BLaER1 treated with 17β-estradiol and CSF1 and Interleukin-3, amounts not matched to agents 10 nM and 100 nM (cell line): ENCODE measurements around the gene SARM1.

Experiments used
- H3K27ac ChIP-seq, 11 experiments: shearing (Covaris generic); formaldehyde crosslinking; 2 replicates each; pipeline ENCODE4 v1.8.1; 2022
- H3K27me3 ChIP-seq, 11 experiments: shearing (Covaris generic); formaldehyde crosslinking; 2 replicates each; pipeline ENCODE4 v1.8.1; 2022
- H3K36me3 ChIP-seq, 11 experiments: shearing (Covaris generic); formaldehyde crosslinking; 2 replicates each; pipeline ENCODE4 v1.8.1; 2022
- H3K4me1 ChIP-seq, 10 experiments: shearing (Covaris generic); formaldehyde crosslinking; 2 replicates each; pipeline ENCODE4 v1.8.1; 2022
- H3K4me2 ChIP-seq, 11 experiments: shearing (Covaris generic); formaldehyde crosslinking; 2 replicates each; pipeline ENCODE4 v1.8.1; 2022
- H3K4me3 ChIP-seq, 10 experiments: shearing (Covaris generic); formaldehyde crosslinking; 2 replicates each; pipeline ENCODE4 v1.8.1; 2022
- H3K9ac ChIP-seq, 11 experiments: shearing (Covaris generic); formaldehyde crosslinking; 2 replicates each; pipeline ENCODE4 v1.8.1; 2022
- H3K9me3 ChIP-seq, 11 experiments: shearing (Covaris generic); formaldehyde crosslinking; replicated peaks in 1 of 11; 2 replicates each; pipeline ENCODE4 v1.8.1; 2022
- H4K20me1 ChIP-seq, 11 experiments: shearing (Covaris generic); formaldehyde crosslinking; 2 replicates each; pipeline ENCODE4 v1.8.1; 2022
- Cebpa-rat ChIP-seq, 11 experiments: shearing (Covaris generic); IDR thresholded peaks; 2 replicates each; pipeline ENCODE4 v1.8.1; 2022

The SARM1 gene

DNA sequence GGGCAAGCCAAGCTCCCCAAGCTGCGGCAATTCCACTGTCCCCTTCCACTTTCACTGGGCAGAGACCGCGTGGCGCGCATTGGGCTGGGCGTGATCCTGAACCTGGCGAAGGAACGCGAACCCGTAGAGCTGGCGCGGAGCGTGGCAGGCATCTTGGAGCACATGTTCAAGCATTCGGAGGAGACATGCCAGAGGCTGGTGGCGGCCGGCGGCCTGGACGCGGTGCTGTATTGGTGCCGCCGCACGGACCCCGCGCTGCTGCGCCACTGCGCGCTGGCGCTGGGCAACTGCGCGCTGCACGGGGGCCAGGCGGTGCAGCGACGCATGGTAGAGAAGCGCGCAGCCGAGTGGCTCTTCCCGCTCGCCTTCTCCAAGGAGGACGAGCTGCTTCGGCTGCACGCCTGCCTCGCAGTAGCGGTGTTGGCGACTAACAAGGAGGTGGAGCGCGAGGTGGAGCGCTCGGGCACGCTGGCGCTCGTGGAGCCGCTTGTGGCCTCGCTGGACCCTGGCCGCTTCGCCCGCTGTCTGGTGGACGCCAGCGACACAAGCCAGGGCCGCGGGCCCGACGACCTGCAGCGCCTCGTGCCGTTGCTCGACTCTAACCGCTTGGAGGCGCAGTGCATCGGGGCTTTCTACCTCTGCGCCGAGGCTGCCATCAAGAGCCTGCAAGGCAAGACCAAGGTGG is 9.8 kb downstream of the SARM1 start:
- no peak overlapping the region for H3K4me2 ChIP-seq
- H3K4me1 ChIP-seq = peaks cover 17 to 32% (median 29%) of the 10 kb centered on the region in 10 experiments; a peak in 19 of 20 replicates
- H3K4me3 ChIP-seq = no peak overlapping the region
- H3K9me3 ChIP-seq = no peaks in the 10 kb centered on the region
- no peak overlapping the region for H3K9ac ChIP-seq
- peaks cover 18 to 36% (median 29%) of the 10 kb centered on the region in 11 experiments for H3K27me3 ChIP-seq
- peaks cover 0 to 32% (median 13%) of the 10 kb centered on the region in 11 experiments; a peak in 17 of 22 replicates for H3K36me3 ChIP-seq
- peaks cover 0 to 74% (median 14%) of the 10 kb centered on the region in 11 experiments; a peak in 13 of 22 replicates for H4K20me1 ChIP-seq
- TF ChIP-seq Cebpa-rat (IDR thresholded peaks at IDR 0.05) = no peak
- H3K27ac ChIP-seq = no peak overlapping the region

GRCh38 chr17:28384281-28385036 is 13.0 kb downstream of the SARM1 start:
- Histone ChIP-seq H3K9ac (peak overlapping the region; percentile 20 to 76 (median 62)), H3K27me3 (peaks cover 18 to 36% (median 29%) of the 10 kb centered on the region in 11 experiments), H3K4me2 (peak overlapping the region; percentile 81 to 98 (median 94)), H3K9me3 (no peaks in the 10 kb centered on the region), H3K27ac (peak overlapping the region in 8 of 11 experiments; percentile 4 to 58 (median 26); a peak in 9 of 22 replicates), H3K4me3 (peak overlapping the region; percentile 52 to 70 (median 58)), H4K20me1 (peaks cover 0 to 56% (median 8%) of the 10 kb centered on the region in 11 experiments; a peak in 11 of 22 replicates), H3K36me3 (peaks cover 18 to 47% (median 31%) of the 10 kb centered on the region in 11 experiments; a peak in 21 of 22 replicates), H3K4me1 (peaks cover 17 to 32% (median 29%) of the 10 kb centered on the region in 10 experiments; a peak in 19 of 20 replicates)
- TF ChIP-seq Cebpa-rat (IDR thresholded peaks at IDR 0.05) = no peak

DNA sequence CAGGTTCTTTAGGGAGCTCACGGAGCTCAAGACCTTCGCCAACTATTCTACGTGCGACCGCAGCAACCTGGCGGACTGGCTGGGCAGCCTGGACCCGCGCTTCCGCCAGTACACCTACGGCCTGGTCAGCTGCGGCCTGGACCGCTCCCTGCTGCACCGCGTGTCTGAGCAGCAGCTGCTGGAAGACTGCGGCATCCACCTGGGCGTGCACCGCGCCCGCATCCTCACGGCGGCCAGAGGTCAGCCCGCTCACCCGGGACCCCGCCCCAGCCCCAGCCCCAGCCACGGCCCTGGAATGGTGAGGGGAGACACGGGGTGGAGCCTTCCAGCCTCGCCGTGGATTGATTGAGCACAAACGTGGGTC is 13.5 kb downstream of the SARM1 start:
- Histone ChIP-seq H3K27me3 (peaks cover 18 to 36% (median 29%) of the 10 kb centered on the region in 11 experiments), H3K27ac (no peak overlapping the region), H3K36me3 (peaks cover 23 to 53% (median 36%) of the 10 kb centered on the region in 11 experiments), H3K4me3 (peak overlapping the region; percentile 52 to 70 (median 58)), H3K4me2 (peak overlapping the region; percentile 81 to 98 (median 94)), H3K9ac (peak overlapping the region in 9 of 11 experiments; percentile 55 to 76 (median 62); a peak in 12 of 22 replicates), H4K20me1 (peaks cover 0 to 52% (median 8%) of the 10 kb centered on the region in 11 experiments; a peak in 12 of 22 replicates), H3K4me1 (peaks cover 17 to 31% (median 29%) of the 10 kb centered on the region in 10 experiments; a peak in 19 of 20 replicates), H3K9me3 (no peaks in the 10 kb centered on the region)
- TF ChIP-seq Cebpa-rat (IDR thresholded peaks at IDR 0.05) = no peak

DNA sequence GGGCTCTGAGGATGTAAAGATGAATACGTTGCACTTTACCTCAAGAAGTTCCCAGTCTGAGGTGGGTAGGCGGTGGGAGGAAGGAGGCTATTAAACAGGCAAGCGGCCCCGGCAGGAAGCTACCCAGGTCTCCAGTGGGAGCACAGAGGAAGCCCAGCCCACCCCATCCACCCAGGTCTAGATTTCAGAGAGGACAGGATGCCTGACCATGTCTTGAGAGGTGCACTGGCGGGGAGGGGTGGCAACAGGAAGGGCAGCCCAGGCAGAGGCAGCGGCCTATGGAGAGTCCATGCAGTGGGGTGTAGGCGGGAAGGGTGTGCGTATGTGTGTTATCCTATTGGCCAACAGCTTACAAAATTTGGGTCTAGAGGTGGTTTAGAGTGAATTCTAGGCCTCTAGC is 13.9 kb downstream of the SARM1 start:
- Histone ChIP-seq H3K9ac (peak overlapping the region in 2 of 11 experiments; percentile 55 to 60; a peak in 3 of 22 replicates), H3K9me3 (no peaks in the 10 kb centered on the region), H3K27ac (no peak overlapping the region), H3K36me3 (peaks cover 27 to 57% (median 40%) of the 10 kb centered on the region in 11 experiments), H4K20me1 (peaks cover 0 to 48% (median 8%) of the 10 kb centered on the region in 11 experiments; a peak in 12 of 22 replicates), H3K4me1 (peaks cover 17 to 27% (median 25%) of the 10 kb centered on the region in 10 experiments; a peak in 19 of 20 replicates), H3K4me2 (peak overlapping the region; percentile 81 to 98 (median 94); a peak in 20 of 22 replicates), H3K27me3 (peaks cover 18 to 36% (median 29%) of the 10 kb centered on the region in 11 experiments), H3K4me3 (peak overlapping the region in 2 of 10 experiments; percentile 59 to 60; a peak in 4 of 20 replicates)
- no peak for TF ChIP-seq Cebpa-rat (IDR thresholded peaks at IDR 0.05)

- TF ChIP-seq Cebpa-rat (IDR thresholded peaks at IDR 0.05) = no peak
- H3K9me3 ChIP-seq = no peaks in the 10 kb centered on the region
- H3K9ac ChIP-seq = no peak overlapping the region
- H3K4me3 ChIP-seq = no peak overlapping the region
- H3K27ac ChIP-seq = no peak overlapping the region
- H4K20me1 ChIP-seq = peaks cover 0 to 39% (median 4%) of the 10 kb centered on the region in 11 experiments; a peak in 11 of 22 replicates
- no peak overlapping the region for H3K4me2 ChIP-seq
- peaks cover 17 to 24% (median 23%) of the 10 kb centered on the region in 10 experiments; a peak in 19 of 20 replicates for H3K4me1 ChIP-seq
- H3K27me3 ChIP-seq = peaks cover 18 to 36% (median 29%) of the 10 kb centered on the region in 11 experiments
- peaks cover 36 to 61% (median 45%) of the 10 kb centered on the region in 11 experiments for H3K36me3 ChIP-seq
These were observed 14.9 kb downstream of the SARM1 start for GRCh38 chr17:28386391-28386790.

- Histone ChIP-seq H3K4me3 (no peak overlapping the region), H3K9me3 (no peaks in the 10 kb centered on the region), H3K4me2 (no peak overlapping the region), H3K27me3 (peaks cover 18 to 31% (median 27%) of the 10 kb centered on the region in 11 experiments), H3K36me3 (peaks cover 49 to 73% (median 57%) of the 10 kb centered on the region in 11 experiments), H3K27ac (no peak overlapping the region), H3K4me1 (peaks cover 17 to 24% (median 23%) of the 10 kb centered on the region in 10 experiments; a peak in 19 of 20 replicates), H4K20me1 (peaks cover 0 to 25% (median 4%) of the 10 kb centered on the region in 11 experiments; a peak in 6 of 22 replicates), H3K9ac (no peak overlapping the region)
- TF ChIP-seq Cebpa-rat (IDR thresholded peaks at IDR 0.05) = no peak
These were observed 16.6 kb downstream of the SARM1 start for GRCh38 chr17:28388106-28388505.

GRCh38 chr17:28390141-28390540 is 18.6 kb downstream of the SARM1 start:
- Histone ChIP-seq H3K36me3 (peaks cover 55 to 93% (median 74%) of the 10 kb centered on the region in 11 experiments), H3K27ac (no peak overlapping the region), H3K27me3 (peaks cover 0 to 11% (median 8%) of the 10 kb centered on the region in 11 experiments; a peak in 16 of 22 replicates), H3K9me3 (no peaks in the 10 kb centered on the region), H3K9ac (no peak overlapping the region), H3K4me2 (no peak overlapping the region), H3K4me1 (peaks cover 4 to 20% (median 7%) of the 10 kb centered on the region in 10 experiments; a peak in 19 of 20 replicates), H4K20me1 (peaks cover 0 to 10% (median 0%) of the 10 kb centered on the region in 11 experiments; a peak in 6 of 22 replicates), H3K4me3 (no peak overlapping the region)
- TF ChIP-seq Cebpa-rat (IDR thresholded peaks at IDR 0.05) = no peak

GRCh38 chr17:28390563-28390962 is 19.1 kb downstream of the SARM1 start:
- Histone ChIP-seq H3K9ac (no peak overlapping the region), H3K27ac (no peak overlapping the region), H4K20me1 (peaks cover 0 to 6% (median 0%) of the 10 kb centered on the region in 11 experiments; a peak in 6 of 22 replicates), H3K4me3 (no peak overlapping the region), H3K4me1 (peaks cover 0 to 20% (median 3%) of the 10 kb centered on the region in 10 experiments; a peak in 17 of 20 replicates), H3K9me3 (no peaks in the 10 kb centered on the region), H3K36me3 (peaks cover 59 to 98% (median 78%) of the 10 kb centered on the region in 11 experiments), H3K4me2 (no peak overlapping the region), H3K27me3 (peaks cover 0 to 6% (median 3%) of the 10 kb centered on the region in 11 experiments; a peak in 13 of 22 replicates)
- no peak for TF ChIP-seq Cebpa-rat (IDR thresholded peaks at IDR 0.05)
